OCI-M1 (cell line): ENCODE measurements around the gene TPI1.

Source experiments
- DNase-seq: peaks from one replicate; lab custom pipeline; 2025; lab: John Stamatoyannopoulos, UW

Gene TPI1

DNA sequence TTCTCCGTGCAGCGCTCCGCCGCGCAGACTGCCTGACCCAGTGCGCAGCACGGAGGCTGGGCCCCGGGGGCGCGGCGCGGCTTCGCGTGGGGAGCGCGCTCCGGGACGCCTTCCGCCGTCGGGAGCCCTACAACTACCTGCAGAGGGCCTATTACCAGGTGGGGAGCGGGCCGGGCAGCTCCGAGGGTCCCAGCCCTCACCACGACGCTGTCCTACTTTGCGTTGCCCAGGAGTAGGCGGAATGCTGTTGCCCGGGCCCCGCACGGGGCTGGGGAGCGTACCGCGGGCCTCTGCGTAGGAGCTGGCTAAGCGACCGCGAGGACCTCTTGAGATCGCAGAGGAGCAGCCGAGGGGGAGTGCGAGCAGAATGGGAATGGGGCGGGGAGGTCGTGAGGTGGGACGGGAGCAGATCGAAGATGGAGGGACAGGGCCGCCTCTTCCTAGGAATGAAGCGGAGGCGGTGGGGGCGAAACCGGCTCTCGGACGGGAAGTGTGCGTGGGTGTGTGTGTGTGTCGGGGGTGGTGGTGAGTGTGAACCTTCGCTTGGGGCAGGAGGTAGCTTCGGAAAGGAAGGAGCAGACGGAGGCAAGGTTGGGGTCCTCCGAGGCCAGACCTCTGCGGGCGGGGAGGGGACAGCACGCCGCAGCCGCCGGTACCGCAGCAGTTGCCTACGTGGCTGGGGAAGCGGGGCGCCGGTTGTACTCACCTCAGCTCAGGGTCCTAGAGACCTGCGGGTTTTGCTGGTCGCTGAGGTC is 38.4 kb upstream of the TPI1 start:
- peak; percentile 77 for DNase-seq

DNA sequence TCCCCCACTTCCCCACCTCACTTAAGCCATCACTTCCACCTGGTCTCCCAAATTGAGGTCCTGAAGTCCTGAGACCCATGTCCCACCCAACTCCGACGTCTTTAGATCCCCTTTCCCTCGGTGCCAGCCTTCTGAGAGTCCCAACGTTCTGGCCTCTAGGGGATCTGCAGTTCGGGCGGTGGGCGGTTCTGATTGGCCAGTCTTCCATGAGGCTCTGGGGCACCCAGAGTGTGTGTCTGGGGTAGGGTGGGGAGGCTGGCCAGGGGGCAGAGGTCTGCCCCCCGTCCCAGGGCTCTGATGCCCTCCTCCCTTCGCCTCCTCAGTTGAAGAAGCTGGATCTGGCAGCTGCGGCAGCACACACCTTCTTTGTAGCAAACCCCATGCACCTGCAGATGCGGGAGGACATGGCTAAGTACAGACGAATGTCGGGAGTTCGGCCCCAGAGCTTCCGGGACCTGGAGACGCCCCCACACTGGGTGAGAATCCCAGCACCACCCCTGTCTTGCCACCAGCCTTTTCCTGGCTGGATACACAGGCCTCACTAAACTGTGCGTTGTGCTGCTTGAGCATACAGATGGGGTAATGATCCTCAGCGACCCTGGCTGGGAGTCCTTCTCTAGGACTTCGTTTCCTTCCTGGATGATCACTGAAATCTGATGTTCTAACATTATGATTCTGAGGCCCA is 37.7 kb upstream of the TPI1 start:
- DNase-seq: no peak

GRCh38 chr12:6830286-6830890 is 36.9 kb upstream of the TPI1 start:
- no peak for DNase-seq

GRCh38 chr12:6830999-6831398 is 36.3 kb upstream of the TPI1 start:
- no peak for DNase-seq

- no peak for DNase-seq
Measured at GRCh38 chr12:6831450-6831995, 35.8 kb upstream of the TPI1 start.

DNA sequence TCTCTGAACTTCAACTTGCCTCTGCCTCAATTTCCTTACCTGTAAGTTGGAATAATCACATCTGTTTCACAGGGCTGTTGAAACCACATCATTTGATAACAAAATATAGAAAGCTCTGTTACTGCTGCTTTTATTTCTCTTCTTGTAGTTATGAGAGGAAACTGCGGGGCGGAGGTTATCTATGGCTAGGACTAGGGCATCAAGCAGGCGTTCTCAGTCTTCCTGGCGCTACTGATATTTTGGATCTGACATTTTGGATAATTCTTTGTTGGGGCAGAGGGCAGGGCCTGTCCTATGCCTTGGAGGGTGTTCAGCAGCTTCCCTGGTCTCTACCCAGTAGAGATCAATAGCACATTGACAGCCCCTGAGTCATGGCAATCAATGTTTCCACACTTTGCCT is 35.2 kb upstream of the TPI1 start:
- no peak for DNase-seq

DNA sequence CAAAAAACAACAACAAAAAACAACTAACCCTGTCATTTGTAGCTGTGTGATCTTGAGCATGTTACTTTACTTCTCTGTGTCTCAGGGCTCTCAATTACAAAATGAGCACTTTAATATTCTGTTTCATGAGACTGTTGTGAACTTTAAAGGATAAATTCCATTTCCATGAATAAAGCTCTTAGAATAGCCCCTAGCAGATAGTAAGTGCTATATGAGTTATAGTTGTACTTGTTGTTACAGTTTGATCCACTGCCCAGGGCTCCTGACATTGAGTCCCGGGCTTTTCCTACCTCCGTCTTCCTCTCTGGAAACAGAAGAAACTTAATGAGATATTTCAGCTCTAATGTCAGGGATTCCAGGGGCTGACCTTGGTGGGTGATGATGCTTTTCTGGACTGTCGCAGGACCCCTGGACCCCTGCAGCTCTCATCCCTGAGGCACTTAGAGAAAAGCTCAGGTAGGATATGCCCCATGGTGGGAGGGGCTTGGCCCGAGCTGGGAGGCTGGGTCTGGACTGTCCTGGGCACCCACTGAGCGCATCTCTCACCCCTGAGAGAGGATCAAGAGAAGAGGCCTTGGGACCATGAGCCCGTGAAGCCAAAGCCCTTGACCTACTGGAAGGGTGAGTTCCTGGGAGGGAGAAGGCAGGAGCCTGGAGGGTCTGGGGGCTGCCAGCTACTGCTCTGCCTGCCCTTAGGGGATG is 34.0 kb upstream of the TPI1 start:
- DNase-seq: no peak

GRCh38 chr12:6834254-6834653 is 33.1 kb upstream of the TPI1 start:
- no peak for DNase-seq

GRCh38 chr12:6834873-6835272 is 32.5 kb upstream of the TPI1 start:
- no peak for DNase-seq

DNA sequence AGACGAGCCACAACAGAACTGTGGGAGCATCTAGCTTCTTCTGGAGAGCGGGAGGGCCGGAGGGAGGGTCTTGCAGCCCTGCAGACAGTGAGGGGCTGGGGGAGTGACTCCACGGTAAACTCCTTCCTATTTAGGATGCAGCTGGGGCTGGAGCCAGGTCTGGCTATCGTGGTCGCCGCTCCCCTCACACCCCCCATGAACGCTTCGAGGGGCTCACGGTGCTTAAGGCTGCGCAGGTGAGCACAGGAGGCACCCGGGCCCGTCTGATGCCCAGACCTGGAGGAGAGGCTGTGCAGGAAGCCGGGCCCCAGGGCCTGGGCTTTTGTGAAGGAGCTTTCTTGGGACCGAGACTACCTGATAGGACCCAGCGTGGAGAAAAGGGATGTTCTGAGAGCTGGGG is 30.5 kb upstream of the TPI1 start:
- DNase-seq: no peak

DNA sequence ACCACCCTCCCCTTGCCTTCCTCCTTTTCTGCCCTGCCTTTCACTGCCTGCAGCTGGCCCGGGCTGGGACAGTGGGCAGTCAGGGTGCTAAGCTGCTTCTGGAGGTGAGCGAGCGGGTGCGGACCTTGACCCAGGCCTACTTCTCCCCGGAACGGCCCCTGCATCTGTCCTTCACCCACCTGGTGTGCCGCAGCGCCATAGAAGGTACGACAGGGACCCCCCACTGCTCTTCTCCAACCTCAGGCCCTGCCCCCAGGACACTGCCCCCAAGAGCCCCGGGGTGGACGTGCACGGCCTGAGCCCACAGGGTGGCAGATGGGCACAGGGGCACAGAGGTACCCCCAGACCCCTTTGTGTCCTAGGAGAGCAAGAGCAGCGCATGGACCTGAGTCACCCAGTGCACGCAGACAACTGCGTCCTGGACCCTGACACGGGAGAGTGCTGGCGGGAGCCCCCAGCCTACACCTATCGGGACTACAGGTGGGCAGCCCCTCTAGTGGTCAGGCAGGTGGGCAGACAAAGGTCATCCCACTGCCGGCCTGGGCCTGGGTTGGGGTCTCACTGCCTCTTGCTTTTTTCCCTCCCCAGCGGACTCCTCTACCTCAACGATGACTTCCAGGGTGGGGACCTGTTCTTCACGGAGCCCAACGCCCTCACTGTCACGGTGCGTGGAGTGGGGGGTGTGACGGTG is 29.8 kb upstream of the TPI1 start:
- no peak for DNase-seq

GRCh38 chr12:6838854-6839253 is 28.5 kb upstream of the TPI1 start:
- no peak for DNase-seq

DNA sequence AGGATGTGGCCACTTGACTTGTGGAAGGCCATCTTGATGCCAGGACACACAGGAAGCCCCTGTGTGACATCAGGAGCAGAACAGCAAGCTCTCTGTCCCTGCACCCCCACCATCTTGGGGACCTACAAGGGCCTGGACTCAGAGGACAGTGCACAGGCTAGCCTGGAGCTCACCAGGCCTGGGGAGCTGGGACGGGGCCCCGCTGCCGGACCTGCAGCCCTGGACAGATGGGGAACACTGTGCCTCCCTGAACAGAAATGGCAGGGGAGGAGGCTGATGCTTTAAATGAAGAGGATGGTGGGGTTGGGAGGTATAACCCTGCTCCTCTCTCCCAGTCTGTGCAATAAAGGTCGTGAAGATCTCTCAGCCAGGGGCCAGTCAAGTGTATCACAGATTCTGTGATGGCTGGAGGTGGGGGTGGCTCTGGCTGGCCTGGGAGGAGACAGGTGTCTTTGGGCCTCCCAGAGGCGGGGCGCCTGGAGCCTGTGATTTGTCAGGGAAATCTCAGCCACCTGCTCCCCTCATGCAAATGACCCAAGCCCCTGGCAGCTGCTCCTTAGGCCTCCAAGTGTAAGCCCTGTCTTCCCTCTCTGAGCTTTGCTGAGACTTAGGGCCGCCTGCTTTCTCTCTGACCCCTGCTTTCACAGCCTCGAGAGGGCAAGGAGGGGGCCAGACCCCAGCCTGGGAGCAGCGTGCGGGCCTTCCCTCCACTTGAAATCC is 27.7 kb upstream of the TPI1 start:
- no peak for DNase-seq

- peak; percentile 60 for DNase-seq
Measured at GRCh38 chr12:6840330-6840729, 27.0 kb upstream of the TPI1 start.

GRCh38 chr12:6840761-6841515 is 26.4 kb upstream of the TPI1 start, which contains the start of gene GNB3:
Gene GNB3, plus strand, starts transcription at chr12:6840925. Its CDS starts 363 bp downstream, at chr12:6841288.
- no peak for DNase-seq

GRCh38 chr12:6842075-6842474 is 25.3 kb upstream of the TPI1 start:
- DNase-seq: no peak

DNA sequence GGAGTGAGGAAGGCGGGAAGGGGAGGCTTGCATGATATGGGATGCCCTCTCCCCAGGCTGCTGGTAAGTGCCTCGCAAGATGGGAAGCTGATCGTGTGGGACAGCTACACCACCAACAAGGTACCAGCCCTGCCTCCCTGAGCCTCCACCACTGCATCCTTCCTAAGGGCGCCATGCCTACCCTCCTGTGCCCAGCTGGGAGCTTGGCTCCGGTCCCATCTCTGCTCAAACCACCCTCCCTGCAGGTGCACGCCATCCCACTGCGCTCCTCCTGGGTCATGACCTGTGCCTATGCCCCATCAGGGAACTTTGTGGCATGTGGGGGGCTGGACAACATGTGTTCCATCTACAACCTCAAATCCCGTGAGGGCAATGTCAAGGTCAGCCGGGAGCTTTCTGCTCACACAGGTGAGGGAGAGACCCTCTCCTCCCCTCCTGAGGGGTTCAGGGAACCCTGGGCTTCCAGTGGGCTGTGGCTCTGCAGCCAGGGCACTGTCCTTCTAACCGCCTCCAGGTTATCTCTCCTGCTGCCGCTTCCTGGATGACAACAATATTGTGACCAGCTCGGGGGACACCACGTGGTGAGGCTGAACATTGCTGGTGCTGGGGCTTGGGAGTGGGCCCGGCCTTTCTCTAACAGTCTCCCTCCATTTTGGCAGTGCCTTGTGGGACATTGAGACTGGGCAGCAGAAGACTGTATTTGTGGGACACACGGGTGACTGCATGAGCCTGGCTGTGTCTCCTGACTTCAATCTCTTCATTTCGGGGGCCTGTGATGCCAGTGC is 24.0 kb upstream of the TPI1 start:
- peak; percentile 63 for DNase-seq

DNA sequence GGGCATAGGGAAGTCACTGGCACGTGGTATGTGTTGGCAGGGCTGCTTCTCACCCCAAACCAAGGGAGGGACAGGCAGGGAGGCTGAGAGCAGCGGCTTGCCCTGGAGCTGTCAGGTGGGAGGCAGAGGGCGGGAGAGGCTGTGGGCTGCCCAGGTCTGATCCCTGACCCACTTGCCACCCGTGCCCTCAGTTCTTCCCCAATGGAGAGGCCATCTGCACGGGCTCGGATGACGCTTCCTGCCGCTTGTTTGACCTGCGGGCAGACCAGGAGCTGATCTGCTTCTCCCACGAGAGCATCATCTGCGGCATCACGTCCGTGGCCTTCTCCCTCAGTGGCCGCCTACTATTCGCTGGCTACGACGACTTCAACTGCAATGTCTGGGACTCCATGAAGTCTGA is 21.9 kb upstream of the TPI1 start:
- no peak for DNase-seq

DNA sequence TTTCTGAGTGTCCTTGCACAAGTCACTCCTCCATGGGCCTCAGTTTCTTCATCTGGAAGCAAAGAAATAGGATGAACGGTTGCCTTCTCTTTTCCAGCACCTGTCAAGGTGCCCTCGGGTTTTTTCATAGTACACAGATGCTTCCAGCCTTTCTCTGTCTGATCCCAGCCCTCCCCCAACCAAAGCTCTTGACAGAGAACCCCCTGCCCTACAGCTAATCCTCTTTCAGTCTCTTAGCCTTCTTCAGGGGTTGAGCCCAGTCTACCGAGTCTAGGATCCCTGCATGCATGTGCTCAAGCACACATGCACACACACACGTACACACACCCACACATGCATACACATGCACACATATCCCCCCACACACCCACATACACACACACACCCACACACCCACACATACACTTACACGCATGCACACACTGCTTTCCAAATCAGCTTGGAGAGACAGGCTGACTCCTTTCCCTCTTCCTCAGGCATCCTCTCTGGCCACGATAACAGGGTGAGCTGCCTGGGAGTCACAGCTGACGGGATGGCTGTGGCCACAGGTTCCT is 20.9 kb upstream of the TPI1 start:
- no peak for DNase-seq
